Right lobe of liver (tissue), 4 donors: Measurements from ENCODE around the gene SUCO.

Experiments
- POLR2A ChIP-seq: fragments of 450-650 bp; IDR thresholded peaks from one replicate; pipeline ENCODE4 v1.6.1; 2017; ENCODE audit warnings: antibody characterized with exemption, mild to moderate bottlenecking
- TF ChIP-seq, protein P1 (sequence below), 4 donors: fragments of 200-600 bp in 3 of 4; fragments of 450-650 bp in 1 of 4; IDR thresholded peaks; one replicate each; pipeline versions ENCODE4 v1.5.1 to v1.8.0; 2016 to 2022; ENCODE audit warnings: antibody characterized with exemption in 4 of 4, mild to moderate bottlenecking in 2 of 4
- donor health status: DM: no; HTN: no; CAD: no.
- donor health status: DM: no; HTN: no; CAD: no.
- donor health status: DM: no; HTN: yes; CAD: no.

DNA sequence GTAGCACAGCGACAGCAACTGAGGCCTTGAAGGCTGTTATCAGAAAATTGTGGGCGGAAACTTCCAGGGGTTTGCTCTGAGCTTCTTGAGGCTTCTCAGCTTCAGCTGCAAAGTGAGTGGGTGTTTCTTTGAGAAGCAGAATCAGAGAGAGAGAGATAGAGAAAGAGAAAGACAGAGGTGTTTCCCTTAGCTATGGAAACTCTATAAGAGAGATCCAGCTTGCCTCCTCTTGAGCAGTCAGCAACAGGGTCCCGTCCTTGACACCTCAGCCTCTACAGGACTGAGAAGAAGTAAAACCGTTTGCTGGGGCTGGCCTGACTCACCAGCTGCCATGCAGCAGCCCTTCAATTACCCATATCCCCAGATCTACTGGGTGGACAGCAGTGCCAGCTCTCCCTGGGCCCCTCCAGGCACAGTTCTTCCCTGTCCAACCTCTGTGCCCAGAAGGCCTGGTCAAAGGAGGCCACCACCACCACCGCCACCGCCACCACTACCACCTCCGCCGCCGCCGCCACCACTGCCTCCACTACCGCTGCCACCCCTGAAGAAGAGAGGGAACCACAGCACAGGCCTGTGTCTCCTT is 126.0 kb downstream of the SUCO start, which contains the start of gene FASLG:
- TF ChIP-seq POLR2A, result no peak
- TF ChIP-seq, protein P1, sequence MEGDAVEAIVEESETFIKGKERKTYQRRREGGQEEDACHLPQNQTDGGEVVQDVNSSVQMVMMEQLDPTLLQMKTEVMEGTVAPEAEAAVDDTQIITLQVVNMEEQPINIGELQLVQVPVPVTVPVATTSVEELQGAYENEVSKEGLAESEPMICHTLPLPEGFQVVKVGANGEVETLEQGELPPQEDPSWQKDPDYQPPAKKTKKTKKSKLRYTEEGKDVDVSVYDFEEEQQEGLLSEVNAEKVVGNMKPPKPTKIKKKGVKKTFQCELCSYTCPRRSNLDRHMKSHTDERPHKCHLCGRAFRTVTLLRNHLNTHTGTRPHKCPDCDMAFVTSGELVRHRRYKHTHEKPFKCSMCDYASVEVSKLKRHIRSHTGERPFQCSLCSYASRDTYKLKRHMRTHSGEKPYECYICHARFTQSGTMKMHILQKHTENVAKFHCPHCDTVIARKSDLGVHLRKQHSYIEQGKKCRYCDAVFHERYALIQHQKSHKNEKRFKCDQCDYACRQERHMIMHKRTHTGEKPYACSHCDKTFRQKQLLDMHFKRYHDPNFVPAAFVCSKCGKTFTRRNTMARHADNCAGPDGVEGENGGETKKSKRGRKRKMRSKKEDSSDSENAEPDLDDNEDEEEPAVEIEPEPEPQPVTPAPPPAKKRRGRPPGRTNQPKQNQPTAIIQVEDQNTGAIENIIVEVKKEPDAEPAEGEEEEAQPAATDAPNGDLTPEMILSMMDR (IDR thresholded peaks at IDR 0.05), result no peak
